PFSK-1 (cell line): ENCODE measurements around the gene OR1F1.

ENCODE experiments used
- POLR2AphosphoS5 ChIP-seq: IDR thresholded peaks from 2 replicates; pipeline ENCODE4 v1.6.1; 2012; ENCODE audit warnings: low read depth, mild to moderate bottlenecking, control low read depth, low read length, moderate library complexity
- TF ChIP-seq, protein P1 (sequence below), 2 experiments: IDR thresholded peaks; 2 replicates each; pipeline versions ENCODE4 v1.6.1 to v1.8.0; 2011 to 2012; ENCODE audit warnings: low read depth in 2 of 2, low read length in 2 of 2, control low read depth in 1 of 2, inconsistent platforms in 1 of 2, mild to moderate bottlenecking in 1 of 2, moderate library complexity in 1 of 2; ENCODE audit not compliant: insufficient read depth in 1 of 2

DNA sequence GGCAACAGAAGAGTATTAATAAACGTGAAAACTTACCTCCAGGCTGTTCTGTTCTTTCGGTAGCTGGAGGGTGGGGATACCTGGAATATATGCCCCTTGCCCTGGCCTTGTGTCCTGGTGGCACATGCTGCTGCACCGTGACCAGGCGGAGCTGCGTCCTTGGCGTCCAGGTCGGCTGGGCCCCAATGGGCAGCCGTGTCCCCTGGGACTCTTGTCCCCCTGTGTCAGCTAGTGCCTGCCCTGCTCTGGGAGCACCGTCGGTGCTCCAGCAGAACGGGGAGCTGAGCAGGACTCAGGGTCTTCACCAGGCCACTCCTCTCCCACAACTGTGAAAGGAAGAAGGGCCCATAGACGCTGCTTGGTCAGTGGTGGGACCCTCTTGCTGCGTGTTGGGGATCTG is 45.2 kb upstream of the OR1F1 start:
- TF ChIP-seq POLR2AphosphoS5, result no peak
- TF ChIP-seq, protein P1, sequence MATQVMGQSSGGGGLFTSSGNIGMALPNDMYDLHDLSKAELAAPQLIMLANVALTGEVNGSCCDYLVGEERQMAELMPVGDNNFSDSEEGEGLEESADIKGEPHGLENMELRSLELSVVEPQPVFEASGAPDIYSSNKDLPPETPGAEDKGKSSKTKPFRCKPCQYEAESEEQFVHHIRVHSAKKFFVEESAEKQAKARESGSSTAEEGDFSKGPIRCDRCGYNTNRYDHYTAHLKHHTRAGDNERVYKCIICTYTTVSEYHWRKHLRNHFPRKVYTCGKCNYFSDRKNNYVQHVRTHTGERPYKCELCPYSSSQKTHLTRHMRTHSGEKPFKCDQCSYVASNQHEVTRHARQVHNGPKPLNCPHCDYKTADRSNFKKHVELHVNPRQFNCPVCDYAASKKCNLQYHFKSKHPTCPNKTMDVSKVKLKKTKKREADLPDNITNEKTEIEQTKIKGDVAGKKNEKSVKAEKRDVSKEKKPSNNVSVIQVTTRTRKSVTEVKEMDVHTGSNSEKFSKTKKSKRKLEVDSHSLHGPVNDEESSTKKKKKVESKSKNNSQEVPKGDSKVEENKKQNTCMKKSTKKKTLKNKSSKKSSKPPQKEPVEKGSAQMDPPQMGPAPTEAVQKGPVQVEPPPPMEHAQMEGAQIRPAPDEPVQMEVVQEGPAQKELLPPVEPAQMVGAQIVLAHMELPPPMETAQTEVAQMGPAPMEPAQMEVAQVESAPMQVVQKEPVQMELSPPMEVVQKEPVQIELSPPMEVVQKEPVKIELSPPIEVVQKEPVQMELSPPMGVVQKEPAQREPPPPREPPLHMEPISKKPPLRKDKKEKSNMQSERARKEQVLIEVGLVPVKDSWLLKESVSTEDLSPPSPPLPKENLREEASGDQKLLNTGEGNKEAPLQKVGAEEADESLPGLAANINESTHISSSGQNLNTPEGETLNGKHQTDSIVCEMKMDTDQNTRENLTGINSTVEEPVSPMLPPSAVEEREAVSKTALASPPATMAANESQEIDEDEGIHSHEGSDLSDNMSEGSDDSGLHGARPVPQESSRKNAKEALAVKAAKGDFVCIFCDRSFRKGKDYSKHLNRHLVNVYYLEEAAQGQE (IDR thresholded peaks at IDR 0.05; ENCODE audit: insufficient read depth in 1 of 2, low read depth in 2 of 2, low read length in 2 of 2), result no peak
